SK-N-SH treated with all-trans-retinoic acid at 6 μM for 48 hours (cell line): Measurements from ENCODE around the gene CNTRL.

ENCODE experiments used
- ATAC-seq: fragments of 200-7000 bp; cut with Tn5 transposase; 3 replicates; pipeline ENCODE4 v1.9.1; 2020; ENCODE audit warnings: mild to moderate bottlenecking, moderate library complexity
- ARNTL ChIP-seq: fragments of 450-650 bp; formaldehyde crosslinking; IDR thresholded peaks from 2 replicates; pipeline ENCODE4 v1.5.0; 2020; ENCODE audit warnings: low read depth, mild to moderate bottlenecking, moderate library complexity, borderline replicate concordance
- BACH2 ChIP-seq: fragments of 250-450 bp; sonication (Bioruptor Pico); IDR thresholded peaks from 2 replicates; pipeline ENCODE4 v1.9.0; 2021; ENCODE audit warnings: mild to moderate bottlenecking, borderline replicate concordance
- ESRRG ChIP-seq: fragments of 250-450 bp; sonication (Bioruptor Pico); IDR thresholded peaks from 2 replicates; pipeline ENCODE4 v1.6.1; 2021; ENCODE audit warnings: mild to moderate bottlenecking
- ISL1 ChIP-seq: fragments of 250-450 bp; sonication (Bioruptor Pico); IDR thresholded peaks from 2 replicates; pipeline ENCODE4 v2.1.2; 2022; ENCODE audit warnings: mild to moderate bottlenecking, moderate library complexity
- PPARA ChIP-seq: fragments of 250-450 bp; sonication (Bioruptor Pico); IDR thresholded peaks from 2 replicates; pipeline ENCODE4 v1.5.0; 2020; ENCODE audit warnings: mild to moderate bottlenecking, borderline replicate concordance
- RARB ChIP-seq: fragments of 250-450 bp; sonication (Bioruptor Pico); IDR thresholded peaks from 2 replicates; pipeline ENCODE4 v1.8.0; 2021; ENCODE audit warnings: mild to moderate bottlenecking, moderate library complexity
- SNAI2 ChIP-seq: fragments of 250-450 bp; sonication (Bioruptor Pico); IDR thresholded peaks from 2 replicates; pipeline ENCODE4 v1.5.0; 2020; ENCODE audit warnings: mild to moderate bottlenecking, moderate library complexity
- TCF4 ChIP-seq: fragments of 250-450 bp; sonication (Bioruptor Pico); IDR thresholded peaks from 2 replicates; pipeline ENCODE4 v1.8.0; 2021; ENCODE audit warnings: mild to moderate bottlenecking, moderate library complexity, borderline replicate concordance
- TOX ChIP-seq: fragments of 250-450 bp; sonication (Bioruptor Pico); IDR thresholded peaks from 2 replicates; pipeline ENCODE4 v1.8.0; 2021; ENCODE audit warnings: mild to moderate bottlenecking, moderate library complexity, borderline replicate concordance
- ZC3H10 ChIP-seq: fragments of 250-450 bp; sonication (Bioruptor Pico); IDR thresholded peaks from 2 replicates; pipeline ENCODE4 v1.5.1; 2021; ENCODE audit warnings: mild to moderate bottlenecking, moderate library complexity
- ZFP3 ChIP-seq: fragments of 250-450 bp; sonication (Bioruptor Pico); IDR thresholded peaks from 2 replicates; pipeline ENCODE4 v1.5.0; 2020; ENCODE audit warnings: mild to moderate bottlenecking, moderate library complexity
- ZNF565 ChIP-seq: fragments of 450-650 bp; formaldehyde crosslinking; conservative IDR thresholded peaks from 2 replicates; pipeline ENCODE4 v1.5.0; 2020; ENCODE audit warnings: low read depth, mild to moderate bottlenecking, moderate library complexity
- ZNF70 ChIP-seq: fragments of 450-650 bp; formaldehyde crosslinking; IDR thresholded peaks from 2 replicates; pipeline ENCODE4 v1.5.0; 2020; ENCODE audit warnings: mild to moderate bottlenecking, moderate library complexity
- ZNF8 ChIP-seq: fragments of 450-650 bp; formaldehyde crosslinking; IDR thresholded peaks from 2 replicates; pipeline ENCODE4 v1.5.0; 2020; ENCODE audit warnings: mild to moderate bottlenecking, moderate library complexity
- TF ChIP-seq, protein P1 (sequence below): fragments of 250-450 bp; sonication (Bioruptor Pico); IDR thresholded peaks from 2 replicates; pipeline ENCODE4 v1.8.0; 2020; ENCODE audit warnings: mild to moderate bottlenecking, moderate library complexity, borderline replicate concordance
- TF ChIP-seq, protein P2 (sequence below): fragments of 250-450 bp; sonication (Bioruptor Pico); IDR thresholded peaks from 2 replicates; pipeline ENCODE4 v1.5.1; 2021; ENCODE audit warnings: mild to moderate bottlenecking, moderate library complexity
- TF ChIP-seq, protein P3 (sequence below): fragments of 250-450 bp; sonication (Bioruptor Pico); IDR thresholded peaks from 2 replicates; pipeline ENCODE4 v1.8.0; 2021; ENCODE audit warnings: low read depth, mild to moderate bottlenecking, moderate library complexity, borderline replicate concordance
- TF ChIP-seq, protein P4 (sequence below): fragments of 250-450 bp; sonication (Bioruptor Pico); IDR thresholded peaks from 2 replicates; pipeline ENCODE4 v1.5.1; 2020; ENCODE audit warnings: low read depth, mild to moderate bottlenecking, moderate library complexity
- TF ChIP-seq, protein P5 (sequence below): fragments of 250-450 bp; sonication (Bioruptor Pico); IDR thresholded peaks from 2 replicates; pipeline ENCODE4 v1.5.0; 2020; ENCODE audit warnings: mild to moderate bottlenecking, moderate library complexity

CNTRL gene

DNA sequence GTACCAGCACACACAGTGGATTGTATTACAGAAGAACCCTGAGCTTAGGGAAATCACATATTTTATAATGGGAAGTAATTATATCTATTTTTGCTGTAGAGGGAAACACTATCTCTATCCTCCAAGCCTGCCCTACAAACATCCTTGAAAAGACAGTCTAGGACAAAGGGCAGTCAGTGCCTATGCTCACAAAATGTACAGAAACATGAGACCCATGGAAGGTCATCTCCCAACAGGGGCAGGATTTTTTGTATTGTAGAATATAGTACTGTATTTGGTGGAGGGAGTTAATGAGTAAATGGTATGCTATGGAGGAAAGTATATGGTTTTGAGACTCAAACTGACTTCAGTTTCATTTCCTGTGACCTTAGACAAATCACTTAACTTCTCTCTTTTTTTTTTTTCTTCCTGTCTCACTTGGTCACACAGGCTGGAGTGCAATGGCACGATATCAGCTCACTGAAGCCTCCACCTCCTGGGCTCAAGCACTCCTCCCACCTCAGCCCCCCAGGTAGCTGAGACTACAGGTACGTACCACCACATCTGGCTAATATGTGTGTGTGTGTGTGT lies 132.7 kb downstream of the CNTRL start (continued):
- TF ChIP-seq TOX (no peak), ISL1 (CRISPR knock-in tag) (no peak), ZNF70 (no peak), ZC3H10 (CRISPR knock-in tag) (no peak), BACH2 (CRISPR knock-in tag) (no peak), ARNTL (CRISPR knock-in tag) (no peak)
- TF ChIP-seq, all 23 proteins: peak for 0

GRCh38 chr9:121210536-121210935 lies 135.8 kb downstream of the CNTRL start:
- ATAC-seq, result no peak
- no peak for TF ChIP-seq ESRRG (CRISPR knock-in tag)
- no peak for TF ChIP-seq ZNF565 (CRISPR knock-in tag)
- TF ChIP-seq, protein P1, sequence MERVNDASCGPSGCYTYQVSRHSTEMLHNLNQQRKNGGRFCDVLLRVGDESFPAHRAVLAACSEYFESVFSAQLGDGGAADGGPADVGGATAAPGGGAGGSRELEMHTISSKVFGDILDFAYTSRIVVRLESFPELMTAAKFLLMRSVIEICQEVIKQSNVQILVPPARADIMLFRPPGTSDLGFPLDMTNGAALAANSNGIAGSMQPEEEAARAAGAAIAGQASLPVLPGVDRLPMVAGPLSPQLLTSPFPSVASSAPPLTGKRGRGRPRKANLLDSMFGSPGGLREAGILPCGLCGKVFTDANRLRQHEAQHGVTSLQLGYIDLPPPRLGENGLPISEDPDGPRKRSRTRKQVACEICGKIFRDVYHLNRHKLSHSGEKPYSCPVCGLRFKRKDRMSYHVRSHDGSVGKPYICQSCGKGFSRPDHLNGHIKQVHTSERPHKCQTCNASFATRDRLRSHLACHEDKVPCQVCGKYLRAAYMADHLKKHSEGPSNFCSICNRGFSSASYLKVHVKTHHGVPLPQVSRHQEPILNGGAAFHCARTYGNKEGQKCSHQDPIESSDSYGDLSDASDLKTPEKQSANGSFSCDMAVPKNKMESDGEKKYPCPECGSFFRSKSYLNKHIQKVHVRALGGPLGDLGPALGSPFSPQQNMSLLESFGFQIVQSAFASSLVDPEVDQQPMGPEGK (CRISPR knock-in tag), result no peak
- TF ChIP-seq, protein P2, sequence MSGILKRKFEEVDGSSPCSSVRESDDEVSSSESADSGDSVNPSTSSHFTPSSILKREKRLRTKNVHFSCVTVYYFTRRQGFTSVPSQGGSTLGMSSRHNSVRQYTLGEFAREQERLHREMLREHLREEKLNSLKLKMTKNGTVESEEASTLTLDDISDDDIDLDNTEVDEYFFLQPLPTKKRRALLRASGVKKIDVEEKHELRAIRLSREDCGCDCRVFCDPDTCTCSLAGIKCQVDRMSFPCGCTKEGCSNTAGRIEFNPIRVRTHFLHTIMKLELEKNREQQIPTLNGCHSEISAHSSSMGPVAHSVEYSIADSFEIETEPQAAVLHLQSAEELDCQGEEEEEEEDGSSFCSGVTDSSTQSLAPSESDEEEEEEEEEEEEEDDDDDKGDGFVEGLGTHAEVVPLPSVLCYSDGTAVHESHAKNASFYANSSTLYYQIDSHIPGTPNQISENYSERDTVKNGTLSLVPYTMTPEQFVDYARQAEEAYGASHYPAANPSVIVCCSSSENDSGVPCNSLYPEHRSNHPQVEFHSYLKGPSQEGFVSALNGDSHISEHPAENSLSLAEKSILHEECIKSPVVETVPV (CRISPR knock-in tag), result no peak
- TF ChIP-seq, protein P3, sequence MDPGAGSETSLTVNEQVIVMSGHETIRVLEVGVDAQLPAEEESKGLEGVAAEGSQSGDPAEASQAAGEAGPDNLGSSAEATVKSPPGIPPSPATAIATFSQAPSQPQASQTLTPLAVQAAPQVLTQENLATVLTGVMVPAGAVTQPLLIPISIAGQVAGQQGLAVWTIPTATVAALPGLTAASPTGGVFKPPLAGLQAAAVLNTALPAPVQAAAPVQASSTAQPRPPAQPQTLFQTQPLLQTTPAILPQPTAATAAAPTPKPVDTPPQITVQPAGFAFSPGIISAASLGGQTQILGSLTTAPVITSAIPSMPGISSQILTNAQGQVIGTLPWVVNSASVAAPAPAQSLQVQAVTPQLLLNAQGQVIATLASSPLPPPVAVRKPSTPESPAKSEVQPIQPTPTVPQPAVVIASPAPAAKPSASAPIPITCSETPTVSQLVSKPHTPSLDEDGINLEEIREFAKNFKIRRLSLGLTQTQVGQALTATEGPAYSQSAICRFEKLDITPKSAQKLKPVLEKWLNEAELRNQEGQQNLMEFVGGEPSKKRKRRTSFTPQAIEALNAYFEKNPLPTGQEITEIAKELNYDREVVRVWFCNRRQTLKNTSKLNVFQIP (CRISPR knock-in tag), result no peak
- no peak for TF ChIP-seq ZNF70
- TF ChIP-seq TCF4 (CRISPR knock-in tag), result no peak
- no peak for TF ChIP-seq ZC3H10 (CRISPR knock-in tag)
- no peak for TF ChIP-seq RARB (CRISPR knock-in tag)
- TF ChIP-seq TOX, result no peak
- TF ChIP-seq ISL1 (CRISPR knock-in tag), result no peak
- no peak for TF ChIP-seq ZFP3 (CRISPR knock-in tag)
- TF ChIP-seq SNAI2 (CRISPR knock-in tag), result no peak
- TF ChIP-seq, protein P4, sequence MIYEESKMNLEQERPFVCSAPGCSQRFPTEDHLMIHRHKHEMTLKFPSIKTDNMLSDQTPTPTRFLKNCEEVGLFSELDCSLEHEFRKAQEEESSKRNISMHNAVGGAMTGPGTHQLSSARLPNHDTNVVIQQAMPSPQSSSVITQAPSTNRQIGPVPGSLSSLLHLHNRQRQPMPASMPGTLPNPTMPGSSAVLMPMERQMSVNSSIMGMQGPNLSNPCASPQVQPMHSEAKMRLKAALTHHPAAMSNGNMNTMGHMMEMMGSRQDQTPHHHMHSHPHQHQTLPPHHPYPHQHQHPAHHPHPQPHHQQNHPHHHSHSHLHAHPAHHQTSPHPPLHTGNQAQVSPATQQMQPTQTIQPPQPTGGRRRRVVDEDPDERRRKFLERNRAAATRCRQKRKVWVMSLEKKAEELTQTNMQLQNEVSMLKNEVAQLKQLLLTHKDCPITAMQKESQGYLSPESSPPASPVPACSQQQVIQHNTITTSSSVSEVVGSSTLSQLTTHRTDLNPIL, result no peak
- TF ChIP-seq, protein P5, sequence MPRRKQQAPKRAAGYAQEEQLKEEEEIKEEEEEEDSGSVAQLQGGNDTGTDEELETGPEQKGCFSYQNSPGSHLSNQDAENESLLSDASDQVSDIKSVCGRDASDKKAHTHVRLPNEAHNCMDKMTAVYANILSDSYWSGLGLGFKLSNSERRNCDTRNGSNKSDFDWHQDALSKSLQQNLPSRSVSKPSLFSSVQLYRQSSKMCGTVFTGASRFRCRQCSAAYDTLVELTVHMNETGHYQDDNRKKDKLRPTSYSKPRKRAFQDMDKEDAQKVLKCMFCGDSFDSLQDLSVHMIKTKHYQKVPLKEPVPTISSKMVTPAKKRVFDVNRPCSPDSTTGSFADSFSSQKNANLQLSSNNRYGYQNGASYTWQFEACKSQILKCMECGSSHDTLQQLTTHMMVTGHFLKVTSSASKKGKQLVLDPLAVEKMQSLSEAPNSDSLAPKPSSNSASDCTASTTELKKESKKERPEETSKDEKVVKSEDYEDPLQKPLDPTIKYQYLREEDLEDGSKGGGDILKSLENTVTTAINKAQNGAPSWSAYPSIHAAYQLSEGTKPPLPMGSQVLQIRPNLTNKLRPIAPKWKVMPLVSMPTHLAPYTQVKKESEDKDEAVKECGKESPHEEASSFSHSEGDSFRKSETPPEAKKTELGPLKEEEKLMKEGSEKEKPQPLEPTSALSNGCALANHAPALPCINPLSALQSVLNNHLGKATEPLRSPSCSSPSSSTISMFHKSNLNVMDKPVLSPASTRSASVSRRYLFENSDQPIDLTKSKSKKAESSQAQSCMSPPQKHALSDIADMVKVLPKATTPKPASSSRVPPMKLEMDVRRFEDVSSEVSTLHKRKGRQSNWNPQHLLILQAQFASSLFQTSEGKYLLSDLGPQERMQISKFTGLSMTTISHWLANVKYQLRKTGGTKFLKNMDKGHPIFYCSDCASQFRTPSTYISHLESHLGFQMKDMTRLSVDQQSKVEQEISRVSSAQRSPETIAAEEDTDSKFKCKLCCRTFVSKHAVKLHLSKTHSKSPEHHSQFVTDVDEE (CRISPR knock-in tag), result no peak
- TF ChIP-seq ZNF8, result no peak

GRCh38 chr9:121213136-121213806 lies 138.5 kb downstream of the CNTRL start:
- TF ChIP-seq ZNF8, result no peak
- no peak for TF ChIP-seq BACH2 (CRISPR knock-in tag)
- TF ChIP-seq TOX, result no peak
- TF ChIP-seq, protein P3 (CRISPR knock-in tag), result no peak
- TF ChIP-seq, protein P4, result no peak
- TF ChIP-seq ZC3H10 (CRISPR knock-in tag), result no peak
- TF ChIP-seq, protein P1 (CRISPR knock-in tag), result no peak
- TF ChIP-seq, protein P2 (CRISPR knock-in tag), result no peak
- no peak for TF ChIP-seq PPARA
- TF ChIP-seq ESRRG (CRISPR knock-in tag), result no peak
- ATAC-seq, result peak; percentile 99
